Hepatocyte (in vitro differentiated cells): ENCODE data around the gene TF. TPM values are rescaled to one million over a fixed set of nuclear protein-coding genes. Genes with fewer than 3 reads are reported as not detected.

Experiments used
- DNase-seq: peaks from one replicate; pipeline ENCODE4 v3.0.0-alpha.2; 2016; ENCODE audit warnings: low spot score
- H2AFZ ChIP-seq: fragments of 200-600 bp; sonication (generic); 2 replicates; pipeline ENCODE4 v1.6.0; 2016; ENCODE audit warnings: antibody characterized with exemption, mild to moderate bottlenecking
- H3K27ac ChIP-seq: fragments of 200-600 bp; sonication (generic); 2 replicates; pipeline ENCODE4 v1.5.1; 2016; ENCODE audit warnings: mild to moderate bottlenecking
- H3K27me3 ChIP-seq: fragments of 200-600 bp; sonication (generic); 2 replicates; pipeline ENCODE4 v1.6.1; 2016
- H3K36me3 ChIP-seq: fragments of 200-600 bp; sonication (generic); replicated peaks from 2 replicates; pipeline ENCODE4 v1.5.1; 2016; ENCODE audit warnings: low read depth; ENCODE audit not compliant: insufficient read depth
- H3K4me1 ChIP-seq: fragments of 200-600 bp; sonication (generic); 2 replicates; pipeline ENCODE4 v1.5.1; 2016; ENCODE audit warnings: mild to moderate bottlenecking, moderate library complexity; ENCODE audit not compliant: insufficient read depth
- H3K4me2 ChIP-seq: fragments of 200-600 bp; sonication (generic); 2 replicates; pipeline ENCODE4 v1.6.0; 2016
- H3K4me3 ChIP-seq: fragments of 200-600 bp; sonication (generic); 2 replicates; pipeline ENCODE4 v1.5.1; 2016; ENCODE audit warnings: mild to moderate bottlenecking
- H3K79me2 ChIP-seq: fragments of 200-600 bp; sonication (generic); 2 replicates; pipeline ENCODE4 v1.6.0; 2017; ENCODE audit warnings: mild to moderate bottlenecking
- H3K9me2 ChIP-seq: fragments of 200-600 bp; sonication (generic); replicated peaks from 2 replicates; pipeline ENCODE4 v1.6.0; 2017; ENCODE audit warnings: mild to moderate bottlenecking; ENCODE audit not compliant: insufficient read depth
- H3K9me3 ChIP-seq: fragments of 200-600 bp; sonication (generic); 2 replicates; pipeline ENCODE4 v1.5.1; 2016; ENCODE audit warnings: low read depth, mild to moderate bottlenecking
- H4K20me1 ChIP-seq: fragments of 200-600 bp; sonication (generic); 2 replicates; pipeline ENCODE4 v1.6.0; 2016; ENCODE audit warnings: mild to moderate bottlenecking; ENCODE audit not compliant: insufficient read depth, poor library complexity, severe bottlenecking
- EZH2 ChIP-seq: fragments of 200-600 bp; sonication (generic); IDR thresholded peaks from 2 replicates; pipeline ENCODE4 v1.6.1; 2016; ENCODE audit warnings: antibody characterized with exemption, mild to moderate bottlenecking, borderline replicate concordance
- EZH2phosphoT487 ChIP-seq: fragments of 200-600 bp; sonication (generic); IDR thresholded peaks from one replicate; pipeline ENCODE4 v1.6.1; 2018; ENCODE audit warnings: antibody characterized with exemption, mild to moderate bottlenecking, low read depth, moderate library complexity; ENCODE audit not compliant: unreplicated experiment, severe bottlenecking
- WGBS: methylation state at CpG from one replicate; pipeline ENCODE4 v1.1.6; 2016; ENCODE audit warnings: low lambda C conversion rate; ENCODE audit errors: missing lambda C conversion rate; 5-methylcytosine and 5-hydroxymethylcytosine counted together
- polyA plus RNA-seq: library from polyadenylated mRNA; unstranded; fragments of >200 nt; fragmentation: Nextera tagmentation; extraction: Ambion mirVana; gene quantifications from 2 replicates; pipeline ENCODE4 v1.2.1, GENCODE V29; 2016
- total RNA-seq: library from RNA; depleted of rRNA; stranded (reverse); fragments of >200 nt; gene quantifications from 2 replicates; pipeline ENCODE4 v1.2.3, GENCODE V29; 2014
- TF ChIP-seq, protein P1 (sequence below): fragments of 200-600 bp; sonication (generic); IDR thresholded peaks from 2 replicates; pipeline ENCODE4 v1.5.1; 2016; ENCODE audit warnings: antibody characterized with exemption, mild to moderate bottlenecking; ENCODE audit not compliant: poor library complexity

Gene TF
- total and polyA plus RNA-seq, 2 experiments from 2014 or later: 577 to 642 TPM

DNA sequence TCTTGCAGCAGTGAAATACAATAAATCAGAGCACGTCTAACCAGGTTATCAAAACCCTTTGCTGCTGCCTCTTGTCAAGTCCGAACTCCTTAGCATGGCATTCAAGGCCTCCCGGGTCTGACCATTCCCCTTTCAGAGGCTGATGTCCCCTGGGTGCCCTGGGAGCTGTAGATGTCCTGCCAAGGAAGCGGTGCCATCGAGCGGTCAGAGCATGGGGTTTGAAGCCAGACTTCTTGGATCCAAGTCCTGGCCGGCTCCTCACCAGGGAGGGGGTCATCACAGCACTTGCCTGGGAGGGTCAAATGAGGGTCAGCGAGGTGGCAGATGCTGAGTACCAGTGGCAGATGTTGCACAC, 496 bp downstream of the TF start:
- H3K4me2 ChIP-seq: no peak overlapping the region
- no peak overlapping the region for H2AFZ ChIP-seq
- H3K79me2 ChIP-seq: no peaks in the 10 kb centered on the region
- H3K27me3 ChIP-seq: no peaks in the 10 kb centered on the region
- H3K36me3 ChIP-seq: no peaks in the 10 kb centered on the region
- no peak overlapping the region for H3K4me3 ChIP-seq
- no peaks in the 10 kb centered on the region for H3K9me2 ChIP-seq
- no peak overlapping the region for H3K27ac ChIP-seq
- H3K9me3 ChIP-seq: no peaks in the 10 kb centered on the region
- peaks cover 8% of the 10 kb centered on the region for H3K4me1 ChIP-seq
- H4K20me1 ChIP-seq: no peaks in the 10 kb centered on the region
- no peak for DNase-seq
- no peak for TF ChIP-seq EZH2phosphoT487
- TF ChIP-seq EZH2: no peak
- TF ChIP-seq, protein P1, sequence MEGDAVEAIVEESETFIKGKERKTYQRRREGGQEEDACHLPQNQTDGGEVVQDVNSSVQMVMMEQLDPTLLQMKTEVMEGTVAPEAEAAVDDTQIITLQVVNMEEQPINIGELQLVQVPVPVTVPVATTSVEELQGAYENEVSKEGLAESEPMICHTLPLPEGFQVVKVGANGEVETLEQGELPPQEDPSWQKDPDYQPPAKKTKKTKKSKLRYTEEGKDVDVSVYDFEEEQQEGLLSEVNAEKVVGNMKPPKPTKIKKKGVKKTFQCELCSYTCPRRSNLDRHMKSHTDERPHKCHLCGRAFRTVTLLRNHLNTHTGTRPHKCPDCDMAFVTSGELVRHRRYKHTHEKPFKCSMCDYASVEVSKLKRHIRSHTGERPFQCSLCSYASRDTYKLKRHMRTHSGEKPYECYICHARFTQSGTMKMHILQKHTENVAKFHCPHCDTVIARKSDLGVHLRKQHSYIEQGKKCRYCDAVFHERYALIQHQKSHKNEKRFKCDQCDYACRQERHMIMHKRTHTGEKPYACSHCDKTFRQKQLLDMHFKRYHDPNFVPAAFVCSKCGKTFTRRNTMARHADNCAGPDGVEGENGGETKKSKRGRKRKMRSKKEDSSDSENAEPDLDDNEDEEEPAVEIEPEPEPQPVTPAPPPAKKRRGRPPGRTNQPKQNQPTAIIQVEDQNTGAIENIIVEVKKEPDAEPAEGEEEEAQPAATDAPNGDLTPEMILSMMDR: no peak
- WGBS: 88% methylated on average over 8 of the region's 8 CpGs

DNA sequence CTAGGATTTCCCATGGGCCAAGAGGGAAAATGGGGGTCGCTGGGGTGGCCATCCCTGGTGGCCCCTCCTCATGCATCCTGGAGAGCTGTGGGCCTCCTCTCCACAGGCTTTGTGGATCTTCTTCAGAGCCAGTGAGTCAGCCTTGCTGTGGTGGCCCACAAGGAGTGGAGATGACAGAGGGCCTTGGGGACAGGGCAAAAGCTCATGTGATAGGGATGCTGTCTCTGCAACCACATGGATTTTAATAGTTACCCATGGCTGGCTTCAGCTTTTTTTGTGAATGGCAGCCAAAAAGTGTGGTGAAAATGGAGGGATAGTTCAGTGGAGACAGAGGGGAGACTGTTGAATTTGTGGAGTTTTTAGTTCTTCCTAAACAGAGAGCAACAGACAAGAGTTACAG, 1.2 kb downstream of the TF start:
- Histone ChIP-seq H3K9me3 (no peaks in the 10 kb centered on the region), H3K4me3 (no peak overlapping the region), H3K4me1 (peaks cover 7% of the 10 kb centered on the region), H3K79me2 (no peaks in the 10 kb centered on the region), H4K20me1 (no peaks in the 10 kb centered on the region), H3K27me3 (no peaks in the 10 kb centered on the region), H3K36me3 (no peaks in the 10 kb centered on the region), H3K9me2 (no peaks in the 10 kb centered on the region), H3K27ac (no peak overlapping the region), H3K4me2 (no peak overlapping the region), H2AFZ (no peak overlapping the region)
- TF ChIP-seq EZH2phosphoT487 (no peak), EZH2 (no peak)
- TF ChIP-seq, protein P1: no peak
- WGBS: 83% methylated on average over 1 of the region's 1 CpG
- DNase-seq: no peak

DNA sequence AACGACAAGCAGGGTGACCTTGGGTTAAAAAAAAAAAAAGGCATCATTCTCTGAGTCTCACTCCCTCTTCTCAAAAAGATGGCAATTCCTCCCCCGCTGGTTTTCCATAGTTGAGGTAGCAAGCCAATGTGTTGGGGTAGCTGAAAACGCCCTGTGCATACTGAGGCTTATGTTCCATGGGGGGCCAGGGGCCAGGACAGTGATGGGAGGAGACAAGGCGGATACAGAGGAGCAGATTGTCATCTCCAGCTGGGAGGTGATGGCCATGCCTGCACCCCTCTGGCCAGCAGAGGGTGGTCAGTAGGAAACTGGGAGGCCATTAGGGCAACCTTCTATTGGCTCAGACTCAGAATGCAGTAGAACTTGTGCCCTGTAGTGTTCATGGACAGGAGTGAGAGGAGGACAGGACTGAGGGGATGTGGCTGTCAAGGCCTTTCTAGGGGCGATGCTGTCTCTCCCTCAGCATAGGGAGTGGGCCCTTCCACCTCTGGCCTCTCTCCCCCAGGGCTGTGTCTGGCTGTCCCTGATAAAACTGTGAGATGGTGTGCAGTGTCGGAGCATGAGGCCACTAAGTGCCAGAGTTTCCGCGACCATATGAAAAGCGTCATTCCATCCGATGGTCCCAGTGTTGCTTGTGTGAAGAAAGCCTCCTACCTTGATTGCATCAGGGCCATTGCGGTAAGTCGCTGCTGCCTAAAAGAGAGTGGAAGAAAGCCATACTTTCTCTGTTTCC, 1.9 kb downstream of the TF start:
- TF ChIP-seq EZH2phosphoT487 (no peak), EZH2 (no peak)
- TF ChIP-seq, protein P1: no peak
- WGBS: 93% methylated on average over 12 of the region's 12 CpGs
- H3K79me2 ChIP-seq: no peaks in the 10 kb centered on the region

More for the DNA sequence above, 1.9 kb downstream of the TF start:
- no peaks in the 10 kb centered on the region for H3K27me3 ChIP-seq
- H3K4me2 ChIP-seq: no peak overlapping the region
- DNase-seq: no peak
- H2AFZ ChIP-seq: no peak overlapping the region
- H3K27ac ChIP-seq: no peak overlapping the region
- H3K9me3 ChIP-seq: no peaks in the 10 kb centered on the region
- H3K4me1 ChIP-seq: no peaks in the 10 kb centered on the region
- no peaks in the 10 kb centered on the region for H4K20me1 ChIP-seq
- no peaks in the 10 kb centered on the region for H3K36me3 ChIP-seq
- no peaks in the 10 kb centered on the region for H3K9me2 ChIP-seq
- H3K4me3 ChIP-seq: no peak overlapping the region
